ENCODE results near the gene GPATCH2.

DNA sequence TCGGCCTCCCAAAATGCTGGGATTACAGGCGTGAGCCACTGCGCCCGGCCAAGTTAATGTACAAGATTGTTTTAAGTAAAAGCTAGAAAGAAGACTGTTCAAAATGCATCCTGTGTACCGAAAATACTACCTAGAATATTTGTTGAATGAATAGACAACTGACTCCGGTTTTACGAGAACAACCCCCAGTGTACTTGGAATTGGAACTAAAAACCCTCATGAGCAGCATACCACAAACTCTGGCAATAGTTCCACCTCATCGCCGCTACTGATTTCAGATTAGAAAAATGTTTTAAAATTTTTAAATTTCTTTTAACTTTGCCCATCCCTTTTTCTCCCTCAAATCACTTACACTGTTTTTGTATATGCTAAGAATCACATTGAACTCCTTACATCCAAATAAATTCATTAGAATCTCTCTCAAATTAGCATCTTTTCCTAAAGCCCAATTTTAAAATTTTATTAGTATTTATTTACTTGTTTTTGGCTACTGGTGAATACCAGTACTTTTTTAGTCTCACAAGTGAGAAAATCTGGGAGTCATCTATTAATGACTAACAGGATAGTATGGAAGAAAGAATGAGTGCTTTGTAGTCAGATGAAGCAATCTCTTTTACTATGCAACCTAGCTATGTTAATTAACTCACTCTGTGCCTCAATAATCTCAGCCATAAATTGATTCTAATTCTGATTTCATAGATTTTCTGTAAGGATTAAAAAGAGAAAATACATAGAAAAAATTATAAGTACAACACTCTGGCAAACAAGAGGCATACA lies 95.1 kb downstream of the GPATCH2 start:
- TF ChIP-seq, protein P1, sequence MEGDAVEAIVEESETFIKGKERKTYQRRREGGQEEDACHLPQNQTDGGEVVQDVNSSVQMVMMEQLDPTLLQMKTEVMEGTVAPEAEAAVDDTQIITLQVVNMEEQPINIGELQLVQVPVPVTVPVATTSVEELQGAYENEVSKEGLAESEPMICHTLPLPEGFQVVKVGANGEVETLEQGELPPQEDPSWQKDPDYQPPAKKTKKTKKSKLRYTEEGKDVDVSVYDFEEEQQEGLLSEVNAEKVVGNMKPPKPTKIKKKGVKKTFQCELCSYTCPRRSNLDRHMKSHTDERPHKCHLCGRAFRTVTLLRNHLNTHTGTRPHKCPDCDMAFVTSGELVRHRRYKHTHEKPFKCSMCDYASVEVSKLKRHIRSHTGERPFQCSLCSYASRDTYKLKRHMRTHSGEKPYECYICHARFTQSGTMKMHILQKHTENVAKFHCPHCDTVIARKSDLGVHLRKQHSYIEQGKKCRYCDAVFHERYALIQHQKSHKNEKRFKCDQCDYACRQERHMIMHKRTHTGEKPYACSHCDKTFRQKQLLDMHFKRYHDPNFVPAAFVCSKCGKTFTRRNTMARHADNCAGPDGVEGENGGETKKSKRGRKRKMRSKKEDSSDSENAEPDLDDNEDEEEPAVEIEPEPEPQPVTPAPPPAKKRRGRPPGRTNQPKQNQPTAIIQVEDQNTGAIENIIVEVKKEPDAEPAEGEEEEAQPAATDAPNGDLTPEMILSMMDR (conservative IDR thresholded peaks at IDR 0.05 in 1 of 2, IDR thresholded peaks at IDR 0.05 in 1 of 2; ENCODE audit: extremely low read depth in 1 of 2, insufficient read depth in 1 of 2, low read depth in 1 of 2, low read length in 2 of 2), result no peak
- TF ChIP-seq EZH2 (IDR thresholded peaks at IDR 0.05; ENCODE audit: borderline replicate concordance, low read length), result no peak

All from mammary epithelial cell (primary cell).